ENCODE measurements around the gene CCT8.
"Not testable (repeated sequence)": the region's sequence is repeated elsewhere in the genome, so short reads cannot be mapped to it uniquely, and the experiment has no call there.

Gene CCT8

GRCh38 chr21:29011236-29011635 lies 62.2 kb downstream of the CCT8 start:
- DNase-seq = not testable (repeated sequence)

- DNase-seq = no peak
These were observed 65.1 kb downstream of the CCT8 start for GRCh38 chr21:29008367-29008766.

GRCh38 chr21:29007810-29008209 lies 65.6 kb downstream of the CCT8 start:
- DNase-seq = no peak

- no peak for DNase-seq
These were observed 66.3 kb downstream of the CCT8 start for GRCh38 chr21:29007135-29007534.
